HG03139 (cell line): ENCODE results near the gene ERBB4.

Experiments
- ATAC-seq: cut with Tn5 transposase; IDR thresholded peaks from one replicate; pipeline ENCODE4 v1.9.1; 2021; ENCODE audit not compliant: unreplicated experiment

The ERBB4 gene

GRCh38 chr2:212428681-212429478 lies 109.7 kb downstream of the ERBB4 start:
- no peak for ATAC-seq

GRCh38 chr2:212427638-212428037 lies 111.0 kb downstream of the ERBB4 start:
- no peak for ATAC-seq

- ATAC-seq = no peak
Observed at GRCh38 chr2:212426637-212427412, 111.8 kb downstream of the ERBB4 start.

- ATAC-seq = no peak
Observed at GRCh38 chr2:212424082-212424481, 114.5 kb downstream of the ERBB4 start.

DNA sequence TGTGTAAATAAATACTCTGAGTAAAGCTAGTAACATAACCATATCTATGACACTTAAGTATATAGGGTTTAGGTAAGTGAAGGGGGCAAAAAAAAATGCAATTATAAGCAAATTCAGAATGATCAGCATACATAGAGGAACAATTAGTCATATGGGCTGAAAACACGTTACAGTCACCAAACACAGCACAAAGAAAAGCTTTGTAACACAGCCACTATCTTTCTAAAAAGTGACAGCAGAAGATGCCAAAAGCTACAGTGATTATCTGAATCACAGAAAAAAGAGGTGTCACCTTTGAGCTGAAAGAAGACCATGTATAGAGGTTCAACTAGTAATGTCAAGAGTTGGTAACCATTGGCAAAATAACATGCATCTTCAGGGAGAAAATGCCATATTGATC lies 115.5 kb downstream of the ERBB4 start:
- no peak for ATAC-seq

GRCh38 chr2:212421556-212422334 lies 116.9 kb downstream of the ERBB4 start:
- no peak for ATAC-seq

DNA sequence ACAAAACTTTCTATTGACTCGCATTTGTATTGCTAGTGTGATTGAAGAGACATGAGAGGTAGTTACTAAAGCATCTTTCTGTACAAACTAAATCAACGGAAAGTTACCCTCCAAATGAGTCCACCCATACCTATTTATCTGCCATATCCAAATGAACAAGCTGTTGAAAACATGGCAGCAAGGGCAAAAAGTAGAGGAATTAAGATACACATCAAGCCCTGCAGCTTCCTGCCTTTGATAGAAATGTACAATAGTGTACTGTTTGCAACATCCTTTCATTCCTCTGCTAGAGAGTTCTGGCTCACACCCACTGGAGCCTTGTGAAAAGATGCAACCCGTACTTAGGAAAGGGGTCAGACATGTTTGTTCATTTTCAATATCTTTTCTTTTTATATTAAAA lies 122.5 kb downstream of the ERBB4 start:
- no peak for ATAC-seq

- ATAC-seq = no peak
Observed at GRCh38 chr2:212414767-212415211, 123.8 kb downstream of the ERBB4 start.

DNA sequence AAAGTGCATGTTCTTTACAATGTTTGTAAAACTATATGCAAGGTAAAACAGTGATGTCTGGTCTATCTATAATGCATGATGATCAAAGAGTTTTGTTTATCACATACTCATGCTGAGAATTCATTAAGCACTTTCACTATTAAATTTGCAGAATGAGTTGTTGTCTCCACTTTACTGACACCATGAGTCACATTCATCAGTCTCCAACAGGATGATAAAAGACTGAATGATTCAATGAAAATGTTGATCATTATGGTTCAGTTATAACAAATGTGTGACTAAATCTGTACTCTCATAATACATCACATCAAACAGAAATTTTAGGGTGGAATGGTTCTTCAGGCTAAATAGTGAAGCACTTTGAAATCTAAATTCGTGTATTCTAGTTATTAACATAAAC lies 129.0 kb downstream of the ERBB4 start:
- no peak for ATAC-seq

DNA sequence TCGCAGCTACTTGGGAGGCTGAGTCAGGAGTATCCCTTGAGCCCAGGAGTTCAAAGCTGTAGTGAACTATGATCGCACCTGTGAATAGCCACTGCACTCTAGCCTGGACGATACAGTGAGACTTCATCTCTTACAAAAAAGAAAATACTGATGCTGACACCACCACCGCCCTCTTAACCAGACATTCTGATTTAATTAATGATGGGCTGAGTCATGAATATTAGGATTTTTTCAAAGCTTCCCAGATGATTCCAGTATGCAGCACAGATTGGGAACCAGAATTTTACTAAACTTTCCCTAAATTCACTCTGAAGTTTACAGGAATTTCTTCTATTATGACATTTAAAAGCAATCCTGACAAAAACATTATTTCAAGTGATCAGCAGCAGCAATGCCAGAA lies 130.1 kb downstream of the ERBB4 start:
- no peak for ATAC-seq

- ATAC-seq = no peak
Observed at GRCh38 chr2:212406716-212407115, 131.9 kb downstream of the ERBB4 start.

- ATAC-seq = no peak
Observed at GRCh38 chr2:212402316-212402715, 136.3 kb downstream of the ERBB4 start.

- ATAC-seq = no peak
Observed at GRCh38 chr2:212398316-212398715, 140.3 kb downstream of the ERBB4 start.

DNA sequence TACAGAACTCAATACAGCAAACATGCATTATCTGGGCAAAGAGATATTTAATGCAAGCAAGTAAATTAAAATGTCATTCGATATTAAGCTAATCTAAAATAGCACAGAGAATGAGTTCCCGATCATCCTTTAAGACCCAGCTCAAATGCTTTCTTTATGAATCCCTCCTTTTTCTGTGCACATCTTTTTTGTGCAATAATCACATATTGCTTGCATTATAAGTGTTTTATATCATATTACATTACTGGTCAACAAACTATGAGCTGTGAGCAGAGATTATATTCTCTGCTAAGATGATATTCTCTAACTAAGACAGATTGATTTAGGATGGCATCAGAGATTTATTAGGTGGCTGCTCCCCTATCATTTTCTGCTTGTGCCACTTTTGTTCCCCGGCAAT lies 146.1 kb downstream of the ERBB4 start:
- no peak for ATAC-seq

GRCh38 chr2:212392043-212392442 lies 146.6 kb downstream of the ERBB4 start:
- ATAC-seq = no peak

GRCh38 chr2:212387146-212387545 lies 151.5 kb downstream of the ERBB4 start:
- no peak for ATAC-seq

DNA sequence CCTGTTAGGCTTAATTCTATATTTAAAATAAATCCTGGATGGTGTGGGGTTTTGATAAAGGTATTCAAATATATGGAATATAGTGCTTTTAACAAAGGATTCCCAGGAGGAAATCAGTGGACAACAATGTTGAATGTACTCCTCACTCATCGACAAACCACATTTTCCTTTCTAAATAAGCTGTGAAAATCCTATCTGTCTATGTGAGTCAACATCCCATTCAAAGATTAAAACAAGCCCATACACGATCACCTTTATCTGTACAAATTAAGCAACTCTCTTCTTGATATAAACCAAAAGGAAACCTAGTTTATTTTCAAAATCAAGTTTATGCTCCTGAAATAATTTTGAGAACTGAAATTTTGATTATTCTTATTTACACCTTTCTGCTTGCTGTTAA lies 153.4 kb downstream of the ERBB4 start:
- no peak for ATAC-seq

- no peak for ATAC-seq
Observed at GRCh38 chr2:212384027-212384426, 154.6 kb downstream of the ERBB4 start.

GRCh38 chr2:212381428-212382102 lies 157.0 kb downstream of the ERBB4 start:
- no peak for ATAC-seq

- no peak for ATAC-seq
Observed at GRCh38 chr2:212379103-212379502, 159.5 kb downstream of the ERBB4 start.

GRCh38 chr2:212367431-212367830 lies 171.2 kb downstream of the ERBB4 start:
- no peak for ATAC-seq
